GM12801 (cell line): ENCODE results near the gene YJEFN3.

Experiments used
- CTCF ChIP-seq: IDR thresholded peaks from one replicate; pipeline ENCODE4 v1.5.1; 2011; ENCODE audit warnings: control low read depth; ENCODE audit not compliant: insufficient read length; ENCODE audit errors: extremely low read depth

The YJEFN3 gene

DNA sequence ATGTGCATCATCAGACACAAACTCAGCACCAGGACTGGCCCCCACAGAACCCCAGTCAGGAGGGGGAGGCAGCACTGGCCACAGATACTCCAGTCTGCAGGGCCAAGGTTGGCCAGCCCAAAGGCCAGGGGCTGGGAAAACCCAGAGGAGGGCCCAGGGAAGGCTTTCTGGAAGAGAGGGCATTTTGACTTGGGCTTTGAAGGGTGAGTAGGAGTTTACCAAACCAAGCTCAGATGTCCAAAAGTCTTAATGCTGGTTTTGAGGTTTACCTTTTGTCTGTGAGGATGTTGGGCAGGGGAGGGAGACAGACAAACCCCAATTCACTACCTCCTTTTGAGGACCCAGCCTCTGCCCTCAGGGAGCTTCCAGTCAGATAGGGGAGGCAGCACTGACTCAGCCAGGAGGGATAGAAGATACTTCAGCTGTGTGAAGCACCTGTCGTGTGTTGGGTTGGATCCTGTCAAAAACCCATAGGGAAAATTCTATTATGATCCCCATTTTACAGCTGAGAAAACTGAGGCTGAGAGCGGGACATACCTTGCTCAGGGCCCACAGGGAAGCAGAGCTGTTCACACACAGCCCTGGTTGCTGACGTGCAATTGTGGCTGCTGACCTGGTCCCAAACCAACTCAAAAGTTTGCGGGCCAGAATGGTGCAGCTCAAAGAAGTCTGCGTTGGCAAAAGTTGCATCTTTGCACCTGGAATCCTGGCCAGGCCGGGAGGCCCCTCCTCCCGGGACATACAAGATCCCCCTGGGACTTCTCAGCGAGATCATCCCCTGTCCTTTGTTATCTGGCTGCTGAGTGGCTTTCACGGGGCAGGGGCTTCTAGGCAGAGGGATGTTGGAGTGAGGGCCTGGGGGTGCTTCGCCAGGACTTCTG is 22.5 kb downstream of the YJEFN3 start:
- no peak for TF ChIP-seq CTCF

DNA sequence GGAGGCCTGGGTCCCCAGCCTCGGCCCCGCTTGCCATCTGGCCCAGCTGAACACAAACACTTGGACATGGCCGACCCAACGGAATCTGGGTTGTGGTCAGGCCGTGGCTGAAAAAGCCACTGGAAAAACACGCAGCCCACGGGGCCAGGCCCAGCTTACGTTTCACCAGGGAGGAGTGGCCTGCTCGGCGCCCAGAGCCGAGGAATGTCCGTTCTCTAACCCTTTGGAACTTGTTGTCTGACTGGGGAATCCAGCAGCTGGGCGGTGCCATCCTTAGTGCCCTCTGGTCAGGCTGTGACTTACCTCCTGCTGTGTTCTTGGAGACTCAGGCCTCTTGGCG is 23.1 kb downstream of the YJEFN3 start:
- TF ChIP-seq CTCF = no peak

GRCh38 chr19:19552798-19553197 is 24.1 kb downstream of the YJEFN3 start:
- TF ChIP-seq CTCF = no peak

- TF ChIP-seq CTCF = no peak
Observed at GRCh38 chr19:19553670-19554069, 25.0 kb downstream of the YJEFN3 start.

DNA sequence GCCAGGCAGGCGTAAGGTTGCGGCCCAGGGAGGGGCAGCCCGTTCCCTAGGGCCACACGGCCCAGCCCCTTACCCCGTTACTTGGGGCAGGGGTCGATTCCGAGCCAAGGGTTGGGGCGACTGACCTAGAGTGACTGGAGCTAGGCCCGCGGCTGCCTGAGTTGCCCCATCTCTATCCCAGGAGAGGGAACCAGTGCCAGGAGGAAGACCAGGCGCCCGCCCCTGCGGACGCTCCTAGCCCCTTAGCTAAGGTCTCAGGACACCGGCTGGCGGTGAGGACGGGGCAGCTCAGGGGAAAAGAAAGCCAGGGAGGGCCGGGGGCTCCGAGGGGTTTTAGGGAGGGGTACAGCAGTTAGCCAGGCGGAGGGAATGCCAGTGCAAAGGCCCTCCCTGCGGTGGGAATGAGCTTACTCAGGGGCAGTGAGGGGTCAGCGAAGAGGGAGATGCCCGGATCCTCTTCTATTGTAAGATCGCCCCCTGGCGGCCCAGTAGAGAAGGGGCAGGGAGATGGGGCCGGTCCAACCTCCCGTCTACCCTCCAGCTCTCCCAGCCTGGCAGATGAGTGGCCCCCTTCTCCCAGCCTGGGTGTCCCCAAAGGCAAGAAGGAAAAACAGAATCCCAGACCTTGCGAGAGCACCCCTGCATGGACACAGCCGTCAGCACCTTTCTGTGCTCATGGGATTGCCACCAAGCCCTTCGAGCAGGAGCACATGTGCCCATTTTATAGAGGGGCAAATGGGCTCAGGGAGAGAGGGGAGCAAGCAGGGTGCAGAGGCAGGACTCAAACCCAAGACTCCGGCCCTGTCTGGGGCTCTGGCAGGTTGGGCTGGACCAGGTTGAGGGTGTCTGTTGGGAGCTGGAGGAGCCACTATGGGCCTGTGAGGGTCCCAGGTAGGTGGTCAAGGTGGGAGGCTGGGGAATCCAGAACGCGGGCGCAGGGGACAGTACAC is 25.6 kb downstream of the YJEFN3 start:
- TF ChIP-seq CTCF = no peak

GRCh38 chr19:19558055-19558454 is 29.3 kb downstream of the YJEFN3 start:
- no peak for TF ChIP-seq CTCF

DNA sequence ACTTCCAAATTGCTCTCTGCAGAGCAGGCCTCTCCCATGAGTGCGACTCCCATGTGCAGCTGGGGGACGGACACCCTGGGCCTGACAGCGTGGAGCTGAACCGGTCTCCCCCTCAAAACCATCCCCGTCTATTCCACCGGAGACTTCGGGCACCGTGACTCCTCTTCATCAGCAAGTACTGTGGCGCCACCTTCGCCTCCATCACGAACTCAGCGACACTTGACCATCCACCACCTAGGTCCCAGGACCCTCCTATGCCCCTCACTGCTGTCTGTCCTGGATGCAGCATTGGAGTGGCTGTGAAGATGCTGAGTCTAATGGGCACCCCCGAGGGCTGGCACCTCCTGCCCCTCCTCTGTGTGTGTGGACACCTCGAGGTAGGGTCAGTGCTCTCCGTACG is 29.9 kb downstream of the YJEFN3 start:
- no peak for TF ChIP-seq CTCF
